Measurements from ENCODE around the gene GREB1.
A peak's percentile ranks its signal among the peaks of the same experiment; 100 is the strongest.

Gene GREB1

DNA sequence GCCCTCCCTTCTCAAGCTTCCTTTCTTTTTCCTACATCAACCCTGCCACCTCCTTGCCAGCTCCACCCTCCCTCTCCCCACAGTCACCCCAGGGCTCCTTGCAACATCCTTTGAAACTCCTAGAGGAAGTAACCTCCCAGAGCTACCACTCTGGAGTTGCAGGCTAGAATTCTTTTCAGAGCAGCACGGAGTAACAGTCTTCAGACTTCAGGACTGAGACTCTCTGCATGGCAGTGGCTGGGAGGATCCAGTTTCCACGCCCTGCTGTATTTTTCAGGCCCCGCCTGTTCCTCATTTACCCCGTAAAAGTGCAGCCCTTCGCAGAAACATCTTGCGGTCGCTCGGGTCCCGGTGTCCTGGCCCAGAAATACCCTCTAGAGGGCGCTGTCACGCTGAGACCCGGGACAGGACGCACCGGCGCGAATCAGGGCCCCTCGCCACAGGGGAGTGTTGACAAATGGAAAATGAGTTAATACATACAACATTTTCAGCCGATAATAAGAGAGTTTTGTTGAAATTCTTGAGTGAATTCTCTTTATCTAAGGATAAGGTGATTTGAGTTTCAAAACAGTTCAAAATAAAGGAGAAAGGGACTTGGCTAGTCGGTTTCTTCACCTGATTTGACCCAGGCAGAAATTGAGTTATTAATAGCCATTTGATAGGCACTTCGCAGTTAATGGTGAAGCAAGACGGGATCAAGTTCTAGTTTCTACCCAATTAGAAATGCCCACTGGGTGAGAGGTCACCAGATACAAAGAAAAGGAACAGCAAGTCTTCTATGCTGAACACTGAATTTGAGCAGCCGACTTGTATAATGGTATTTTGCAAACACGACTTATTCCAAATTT, 154.6 kb downstream of the GREB1 start:
- DNase-seq, result peak; percentile 76

DNA sequence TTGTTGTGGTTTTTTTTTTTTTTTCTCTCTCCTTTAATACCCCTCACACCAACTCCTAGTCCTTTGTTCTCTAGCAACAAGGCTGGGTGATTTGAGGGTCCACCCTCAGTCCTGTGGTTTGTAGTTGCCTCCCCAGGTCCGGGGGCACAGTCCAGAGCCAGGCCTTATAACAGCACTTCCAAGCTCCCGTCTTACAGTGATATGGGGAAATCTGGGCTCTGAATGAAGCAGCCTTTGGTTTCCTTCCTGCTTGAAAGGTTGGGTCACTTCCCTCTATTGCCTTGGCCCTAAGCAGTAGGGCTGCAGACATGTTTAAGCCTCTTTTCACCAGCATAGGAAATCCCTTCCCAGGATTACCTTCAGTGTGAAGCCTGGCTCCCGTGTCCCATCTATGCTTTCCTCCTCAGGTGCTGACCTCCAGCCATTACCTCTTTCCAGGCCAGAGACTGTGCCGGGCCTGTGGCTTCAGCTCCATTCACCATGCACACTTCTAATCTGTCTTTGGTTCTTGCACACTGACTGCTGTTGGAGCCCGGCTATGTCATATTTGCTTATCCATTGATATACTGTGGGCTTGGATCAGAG, 157.3 kb downstream of the GREB1 start:
- no peak for DNase-seq
